A549 (cell line): ENCODE data around the gene RBMS3. TPM values are rescaled to one million over a fixed set of nuclear protein-coding genes. Genes with fewer than 3 reads are reported as not detected.

Experiments
- ATAC-seq, 2 experiments: fragments of 200-7000 bp in 1 of 2; fragments of >200 bp in 1 of 2; cut with Nextera tagmentation in 1 of 2; cut with Tn5 transposase in 1 of 2; 3 replicates each; pipeline versions ENCODE4 v1.8.0 to v1.9.1; 2018 to 2020; ENCODE audit warnings: mild to moderate bottlenecking in 1 of 2, moderate library complexity in 1 of 2
- CTCF ChIA-PET: fragments of 300-600 bp; sonication (Branson Sonifier 250); formaldehyde crosslinking; extraction: SDS; loops from one replicate; lab custom pipeline; 2021; ENCODE audit warnings: antibody characterized with exemption, inconsistent platforms; lab: Yijun Ruan, JAX
- POLR2A ChIA-PET: fragments of 350-600 bp; formaldehyde crosslinking; extraction: SDS; loops from one replicate; lab custom pipeline; 2021; ENCODE audit warnings: antibody characterized with exemption, inconsistent platforms; lab: Yijun Ruan, JAX
- DNase-seq, 2 experiments: peaks; one replicate each; pipeline versions ENCODE4 v3.0.0 to v3.0.0-alpha.2; 2011 to 2016; ENCODE audit warnings: low read depth in 1 of 2, low spot score in 1 of 2
- FAIRE-seq: peaks from 2 replicates; lab custom pipeline; 2011; peaks lifted over from hg19 to GRCh38; lab: Jason Lieb, UNC
- H3K27ac ChIP-seq, 2 experiments: fragments of >200 bp; sonication (Bioruptor Twin); formaldehyde crosslinking; 3 replicates each; pipeline ENCODE4 v1.5.1; 2016 to 2017
- H3K4me1 ChIP-seq: fragments of >200 bp; sonication (Bioruptor Twin); formaldehyde crosslinking; 3 replicates; pipeline ENCODE4 v1.6.1; 2016
- H3K4me2 ChIP-seq: fragments of >200 bp; sonication (Bioruptor Twin); formaldehyde crosslinking; 3 replicates; pipeline ENCODE4 v1.6.1; 2016
- H3K4me3 ChIP-seq: fragments of >200 bp; sonication (Bioruptor Twin); formaldehyde crosslinking; 3 replicates; pipeline ENCODE4 v1.5.1; 2016
- H3K9me3 ChIP-seq: fragments of >200 bp; sonication (Bioruptor Twin); formaldehyde crosslinking; 3 replicates; pipeline ENCODE4 v1.6.1; 2016
- EHF ChIP-seq: fragments of 250-450 bp; sonication (Bioruptor Pico); IDR thresholded peaks from 2 replicates; pipeline ENCODE4 v1.5.0; 2020; ENCODE audit warnings: mild to moderate bottlenecking
- ELK1 ChIP-seq: fragments of 150-350 bp; IDR thresholded peaks from 2 replicates; pipeline ENCODE4 v1.6.1; 2014; ENCODE audit warnings: low read depth, mild to moderate bottlenecking, low read length
- ESRRA ChIP-seq: fragments of 150-350 bp; IDR thresholded peaks from 2 replicates; pipeline ENCODE4 v1.6.1; 2014; ENCODE audit warnings: mild to moderate bottlenecking, low read length, borderline replicate concordance
- FOSB ChIP-seq: fragments of 250-450 bp; sonication (Bioruptor Pico); IDR thresholded peaks from 2 replicates; pipeline ENCODE4 v1.5.0; 2020; ENCODE audit warnings: mild to moderate bottlenecking, moderate library complexity
- FOSL2 ChIP-seq, 2 experiments: fragments of 450-650 bp in 1 of 2; fragments of >200 bp in 1 of 2; sonication (Bioruptor Twin) in 1 of 2; formaldehyde crosslinking; IDR thresholded peaks; 2 replicates each; pipeline versions ENCODE4 v1.5.0 to v1.6.1; 2016 to 2020; ENCODE audit warnings: mild to moderate bottlenecking in 1 of 2, moderate library complexity in 1 of 2
- HDAC2 ChIP-seq: fragments of 200-600 bp; sonication (generic); IDR thresholded peaks from 2 replicates; pipeline ENCODE4 v1.6.1; 2016
- HEYL ChIP-seq: fragments of 250-450 bp; sonication (Bioruptor Pico); IDR thresholded peaks from 2 replicates; pipeline ENCODE4 v1.8.0; 2021; ENCODE audit warnings: mild to moderate bottlenecking, moderate library complexity
- HMGXB4 ChIP-seq: fragments of 250-450 bp; sonication (Bioruptor Pico); IDR thresholded peaks from 2 replicates; pipeline ENCODE4 v1.5.0; 2021; ENCODE audit warnings: mild to moderate bottlenecking, moderate library complexity, borderline replicate concordance
- KDM1A ChIP-seq: fragments of 200-600 bp; sonication (generic); IDR thresholded peaks from 2 replicates; pipeline ENCODE4 v1.6.1; 2016; ENCODE audit warnings: low read depth, mild to moderate bottlenecking
- NFE2L2 ChIP-seq: fragments of 150-350 bp; conservative IDR thresholded peaks from 2 replicates; pipeline ENCODE4 v1.6.1; 2014; ENCODE audit warnings: low read length
- NR3C1 ChIP-seq: fragments of >200 bp; sonication (Bioruptor Twin); formaldehyde crosslinking; IDR thresholded peaks from 3 replicates; pipeline ENCODE4 v1.6.1; 2017
- PBX3 ChIP-seq: IDR thresholded peaks from 2 replicates; pipeline ENCODE4 v1.6.1; 2012
- POLR2A ChIP-seq: IDR thresholded peaks from 2 replicates; pipeline ENCODE4 v1.6.1; 2012; ENCODE audit warnings: mild to moderate bottlenecking, low read length
- RAD21 ChIP-seq, 2 experiments: fragments of >200 bp in 1 of 2; sonication (Bioruptor Twin) in 1 of 2; formaldehyde crosslinking in 1 of 2; IDR thresholded peaks in 1 of 2; conservative IDR thresholded peaks in 1 of 2; 2 replicates in 1 of 2; 3 replicates in 1 of 2; pipeline ENCODE4 v1.6.1; 2012 to 2018; ENCODE audit warnings: inconsistent platforms in 1 of 2
- REST ChIP-seq: fragments of 200-600 bp; sonication (generic); IDR thresholded peaks from 2 replicates; pipeline ENCODE4 v1.6.1; 2016; ENCODE audit warnings: antibody characterized with exemption, mild to moderate bottlenecking, moderate library complexity
- RNF2 ChIP-seq: fragments of 200-600 bp; sonication (generic); IDR thresholded peaks from 2 replicates; pipeline ENCODE4 v1.6.1; 2016; ENCODE audit warnings: low read depth, mild to moderate bottlenecking, antibody characterized with exemption, moderate library complexity, borderline replicate concordance
- TP53 ChIP-seq: fragments of 250-450 bp; sonication (Bioruptor Pico); IDR thresholded peaks from 2 replicates; pipeline ENCODE4 v1.5.0; 2021; ENCODE audit warnings: mild to moderate bottlenecking, moderate library complexity
- ZNF302 ChIP-seq: fragments of 250-450 bp; sonication (Bioruptor Pico); IDR thresholded peaks from 2 replicates; pipeline ENCODE4 v1.9.0; 2021; ENCODE audit warnings: inconsistent platforms, mild to moderate bottlenecking, moderate library complexity
- WGBS: methylation state at CpG from one replicate; pipeline ENCODE4 v1.1.6; 2017; ENCODE audit errors: missing lambda C conversion rate; 5-methylcytosine and 5-hydroxymethylcytosine counted together
- polyA plus RNA-seq, 4 experiments: library from polyadenylated mRNA; depleted of rRNA in 3 of 4; stranded (reverse); fragments of >200 nt; fragmentation: RNase III in 1 of 4; extraction: RNeasy Plus Mini Kit Qiagen cat#74134 plus additional on column Dnase treatment in 1 of 4; gene quantifications; 2 replicates in 3 of 4; 3 replicates in 1 of 4; pipeline ENCODE4 v1.2.3, GENCODE V29; 2011 to 2017

The RBMS3 gene
- polyA plus RNA-seq, 2 of the 4 experiments (the other 2 are of a cell fraction) = 0.92 to 4.1 TPM

GRCh38 chr3:29896856-29897255 lies 616.0 kb downstream of the RBMS3 start:
- no peak for DNase-seq
- Histone ChIP-seq H3K27ac (no peak overlapping the region), H3K4me3 (no peak overlapping the region), H3K4me2 (no peak overlapping the region), H3K9me3 (no peaks in the 10 kb centered on the region), H3K4me1 (no peaks in the 10 kb centered on the region)
- ATAC-seq = no peak
- TF ChIP-seq EHF (CRISPR knock-in tag) (no peak), HDAC2 (no peak), KDM1A (no peak), REST (no peak), ESRRA (no peak), FOSB (CRISPR knock-in tag) (no peak), NR3C1 (no peak)
- ChIA-PET CTCF (no interaction called here), POLR2A (no interaction called here)
- WGBS = 60% methylated on average over 3 of the region's 3 CpGs
- no peak for FAIRE-seq

GRCh38 chr3:29898171-29898965 lies 617.5 kb downstream of the RBMS3 start:
- ChIA-PET POLR2A (no interaction called here), CTCF (interaction anchor here (1.2 kb wide), 1 partner anchor 28 kb away, joined by 4 read pairs; no protein-coding TSS in a partner anchor)
- FAIRE-seq (no peak), DNase-seq (no peak), ATAC-seq (no peak)
- Histone ChIP-seq H3K4me2 (no peak overlapping the region), H3K27ac (no peak overlapping the region), H3K4me1 (no peaks in the 10 kb centered on the region), H3K9me3 (no peaks in the 10 kb centered on the region), H3K4me3 (no peak overlapping the region)
- WGBS = 73% methylated on average over 7 of the region's 7 CpGs
- no peak for TF ChIP-seq HDAC2
- no peak for TF ChIP-seq TP53
- TF ChIP-seq NFE2L2 = no peak
- no peak for TF ChIP-seq ELK1
- no peak for TF ChIP-seq EHF (CRISPR knock-in tag)
- no peak for TF ChIP-seq HMGXB4 (CRISPR knock-in tag)
- TF ChIP-seq ESRRA = no peak
- TF ChIP-seq RNF2 = no peak
- TF ChIP-seq POLR2A = no peak
- no peak for TF ChIP-seq RAD21 (conservative IDR thresholded peaks at IDR 0.05 in 1 of 2, IDR thresholded peaks at IDR 0.05 in 1 of 2)
- no peak for TF ChIP-seq ZNF302 (CRISPR knock-in tag)
- no peak for TF ChIP-seq NR3C1
- TF ChIP-seq FOSL2 (IDR thresholded peaks at IDR 0.05) = no peak
- TF ChIP-seq FOSL2 (CRISPR knock-in tag; IDR thresholded peaks at IDR 0.05) = no peak
- no peak for TF ChIP-seq KDM1A
- no peak for TF ChIP-seq PBX3
- no peak for TF ChIP-seq HEYL (CRISPR knock-in tag)
